Left lung (tissue), 10 donors: ENCODE measurements around the gene VSTM2B. TPM values are rescaled to one million over a fixed set of nuclear protein-coding genes. Genes with fewer than 3 reads are reported as not detected.

Experiments used
- ATAC-seq: fragments of 200-7000 bp; cut with Tn5 transposase; one replicate; pipeline ENCODE4 v1.9.1; 2020; ENCODE audit warnings: moderate library complexity
- DNase-seq, 4 donors: peaks; one replicate each; pipeline ENCODE4 v3.0.0-alpha.2; 2013 to 2020
- H3K27ac ChIP-seq, 2 donors: fragments of 200-600 bp; sonication (generic) in 1 of 2; one replicate each; pipeline versions ENCODE4 v1.5.0 to v1.8.0; 2020 to 2021
- H3K27me3 ChIP-seq, 2 donors: fragments of 200-600 bp; sonication (generic) in 1 of 2; one replicate each; pipeline versions ENCODE4 v1.5.0 to v1.8.0; 2020 to 2021
- H3K36me3 ChIP-seq, 2 donors: fragments of 200-600 bp; sonication (generic) in 1 of 2; one replicate each; pipeline versions ENCODE4 v1.5.0 to v1.8.0; 2020 to 2021
- H3K4me1 ChIP-seq, 2 donors: fragments of 200-600 bp; one replicate each; pipeline ENCODE4 v1.8.0; 2021
- H3K4me3 ChIP-seq, 2 donors: fragments of 200-600 bp; sonication (generic) in 1 of 2; one replicate each; pipeline versions ENCODE4 v1.5.0 to v1.8.0; 2020 to 2021; ENCODE audit warnings: mild to moderate bottlenecking in 1 of 2
- H3K9me3 ChIP-seq, 2 donors: fragments of 200-600 bp; sonication (generic) in 1 of 2; one replicate each; pipeline versions ENCODE4 v1.5.0 to v1.8.0; 2020 to 2021
- intact Hi-C, 2 donors: fragments of 100-400 bp; cut with DNase I; formaldehyde crosslinking; loops; one replicate each; pipeline versions ENCODE4 v1.11.2 to v1.14.2; 2022
- polyA plus RNA-seq, 6 donors: library from polyadenylated mRNA; unstranded; fragments of 120-200 nt; gene quantifications; one replicate each; pipeline ENCODE4 v1.2.1, GENCODE V29; 2013; ENCODE audit not compliant: insufficient read length in 6 of 6
- total RNA-seq, 2 donors: library from RNA; stranded (reverse); fragmentation: NEBNext Ultra II Directional; extraction: Animal tissue kit (Norgen Biotek cat#: 25700); gene quantifications; one replicate each; pipeline ENCODE4 v1.2.1, GENCODE V29; 2021
- TF ChIP-seq, protein P1 (sequence below), 2 donors: fragments of 200-600 bp; sonication (generic) in 1 of 2; IDR thresholded peaks; one replicate each; pipeline versions ENCODE4 v1.5.0 to v1.8.0; 2021; ENCODE audit warnings: antibody characterized with exemption in 2 of 2
- donor health status: DM: no; HTN: yes; CAD: no.
- donor health status: DM: no; HTN: no; CAD: no.

Gene VSTM2B
- total and polyA plus RNA-seq, 8 donors, result not detected

DNA sequence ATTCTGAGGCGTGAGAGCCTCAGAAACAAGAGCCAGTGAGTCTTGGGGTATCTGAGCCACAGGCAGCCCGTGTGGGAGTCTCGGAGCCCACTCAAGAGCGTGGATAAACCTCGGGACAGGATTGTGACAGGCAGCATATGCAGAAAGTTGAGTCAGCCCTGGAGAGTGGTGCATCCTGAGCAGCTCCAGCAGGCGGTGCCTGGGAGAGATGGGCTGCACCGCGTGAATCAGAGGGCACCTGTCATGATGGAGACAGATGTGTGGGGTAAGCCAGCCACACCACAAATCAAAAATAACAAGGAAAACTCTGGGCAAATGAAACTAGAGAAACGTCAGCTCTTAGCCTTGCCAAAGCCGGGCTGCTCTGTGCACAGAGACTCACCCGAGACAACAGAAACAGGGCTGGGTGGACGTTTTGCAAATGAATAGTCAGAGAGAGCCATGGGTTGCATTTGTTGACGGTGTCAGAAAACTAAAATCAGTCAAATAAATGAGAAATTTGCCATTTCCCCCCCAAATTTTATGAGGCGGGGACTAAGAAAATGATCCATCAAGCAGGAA is 50.3 kb downstream of the VSTM2B start:
- peaks cover 0 to 1% of the 10 kb centered on the region in 2 donors for H3K9me3 ChIP-seq

DNA sequence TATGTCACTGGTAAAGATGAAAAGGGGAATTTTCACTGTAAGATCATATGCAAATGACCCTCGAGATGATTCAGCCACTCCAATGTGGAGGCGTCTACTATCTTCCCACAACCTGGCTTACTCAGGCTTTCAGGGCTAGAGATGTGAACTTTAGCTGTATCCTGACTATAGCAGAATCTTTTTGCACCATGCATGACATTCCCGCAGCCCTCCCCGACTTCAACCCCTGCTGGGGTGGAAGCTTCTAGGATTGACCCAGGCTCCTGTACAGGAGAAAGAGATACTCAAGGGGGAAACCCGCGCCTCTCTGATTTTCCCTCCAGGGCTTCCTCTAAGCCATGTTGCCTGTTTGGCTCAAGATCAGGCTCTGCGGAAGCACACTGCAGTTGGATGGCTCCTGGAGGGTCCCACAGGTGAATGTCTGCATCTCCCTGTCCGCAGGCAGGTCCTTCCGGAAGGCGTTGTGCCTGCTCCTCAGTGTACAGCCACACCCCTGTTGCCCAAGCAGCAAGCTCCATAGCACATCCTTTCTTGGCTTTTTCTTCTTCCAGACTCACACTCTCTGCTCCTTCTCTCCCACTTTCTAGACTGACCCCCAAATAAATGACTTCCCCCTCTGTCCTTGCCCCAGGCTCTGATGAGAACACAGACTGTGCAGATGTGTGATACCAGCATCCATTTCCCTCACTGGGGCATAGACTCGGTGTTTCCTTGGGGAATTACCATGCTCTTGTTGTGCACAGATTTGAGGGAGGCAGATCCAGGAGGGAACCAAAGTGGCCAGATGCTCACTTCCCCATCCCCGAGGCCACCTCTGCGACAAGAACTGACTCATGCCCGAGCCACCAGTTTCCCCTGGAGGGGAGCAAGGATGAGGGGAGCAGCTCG is 51.2 kb downstream of the VSTM2B start:
- H3K4me3 ChIP-seq, result no peak overlapping the region
- TF ChIP-seq, protein P1, sequence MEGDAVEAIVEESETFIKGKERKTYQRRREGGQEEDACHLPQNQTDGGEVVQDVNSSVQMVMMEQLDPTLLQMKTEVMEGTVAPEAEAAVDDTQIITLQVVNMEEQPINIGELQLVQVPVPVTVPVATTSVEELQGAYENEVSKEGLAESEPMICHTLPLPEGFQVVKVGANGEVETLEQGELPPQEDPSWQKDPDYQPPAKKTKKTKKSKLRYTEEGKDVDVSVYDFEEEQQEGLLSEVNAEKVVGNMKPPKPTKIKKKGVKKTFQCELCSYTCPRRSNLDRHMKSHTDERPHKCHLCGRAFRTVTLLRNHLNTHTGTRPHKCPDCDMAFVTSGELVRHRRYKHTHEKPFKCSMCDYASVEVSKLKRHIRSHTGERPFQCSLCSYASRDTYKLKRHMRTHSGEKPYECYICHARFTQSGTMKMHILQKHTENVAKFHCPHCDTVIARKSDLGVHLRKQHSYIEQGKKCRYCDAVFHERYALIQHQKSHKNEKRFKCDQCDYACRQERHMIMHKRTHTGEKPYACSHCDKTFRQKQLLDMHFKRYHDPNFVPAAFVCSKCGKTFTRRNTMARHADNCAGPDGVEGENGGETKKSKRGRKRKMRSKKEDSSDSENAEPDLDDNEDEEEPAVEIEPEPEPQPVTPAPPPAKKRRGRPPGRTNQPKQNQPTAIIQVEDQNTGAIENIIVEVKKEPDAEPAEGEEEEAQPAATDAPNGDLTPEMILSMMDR (IDR thresholded peaks at IDR 0.05), result no peak
- intact Hi-C loops, result no loop called here
- H3K4me1 ChIP-seq, result no peaks in the 10 kb centered on the region
- DNase-seq (no peak), ATAC-seq (peak; percentile 49)
- H3K27me3 ChIP-seq, result peaks cover 0 to 73% of the 10 kb centered on the region in 2 donors
- no peaks in the 10 kb centered on the region for H3K36me3 ChIP-seq
- H3K27ac ChIP-seq, result no peak overlapping the region
- H3K9me3 ChIP-seq, result peaks cover 0 to 6% of the 10 kb centered on the region in 2 donors

More for the DNA sequence above, 50.3 kb downstream of the VSTM2B start:
- Histone ChIP-seq H3K27ac (no peak overlapping the region), H3K27me3 (peaks cover 0 to 81% of the 10 kb centered on the region in 2 donors), H3K4me3 (no peak overlapping the region), H3K36me3 (no peaks in the 10 kb centered on the region), H3K4me1 (no peaks in the 10 kb centered on the region)
- intact Hi-C loops, result no loop called here
- TF ChIP-seq, protein P1 (IDR thresholded peaks at IDR 0.05), result no peak
- no peak for DNase-seq
- ATAC-seq, result peak; percentile 49

DNA sequence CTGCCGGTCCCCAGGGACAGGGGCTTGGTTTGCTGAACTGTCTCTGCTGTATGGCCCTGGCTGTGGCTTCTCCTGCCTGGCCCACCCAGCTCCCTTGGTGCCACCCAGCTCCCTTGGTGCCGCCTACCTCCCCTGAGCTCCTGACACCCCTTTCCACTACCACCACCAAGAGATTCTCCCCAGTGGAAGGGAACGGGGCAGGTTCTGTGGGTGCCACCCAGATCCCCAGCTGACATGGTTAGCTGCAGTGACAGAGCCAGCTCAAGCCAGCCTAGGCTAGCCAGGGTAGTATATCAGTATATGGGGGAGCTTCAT is 51.8 kb downstream of the VSTM2B start:
- intact Hi-C loops, result no loop called here
- Histone ChIP-seq H3K4me3 (no peak overlapping the region), H3K36me3 (no peaks in the 10 kb centered on the region), H3K9me3 (peaks cover 0 to 6% of the 10 kb centered on the region in 2 donors), H3K27ac (no peak overlapping the region), H3K4me1 (no peaks in the 10 kb centered on the region), H3K27me3 (peaks cover 0 to 67% of the 10 kb centered on the region in 2 donors)
- DNase-seq (no peak), ATAC-seq (no peak)
- TF ChIP-seq, protein P1 (IDR thresholded peaks at IDR 0.05), result no peak

DNA sequence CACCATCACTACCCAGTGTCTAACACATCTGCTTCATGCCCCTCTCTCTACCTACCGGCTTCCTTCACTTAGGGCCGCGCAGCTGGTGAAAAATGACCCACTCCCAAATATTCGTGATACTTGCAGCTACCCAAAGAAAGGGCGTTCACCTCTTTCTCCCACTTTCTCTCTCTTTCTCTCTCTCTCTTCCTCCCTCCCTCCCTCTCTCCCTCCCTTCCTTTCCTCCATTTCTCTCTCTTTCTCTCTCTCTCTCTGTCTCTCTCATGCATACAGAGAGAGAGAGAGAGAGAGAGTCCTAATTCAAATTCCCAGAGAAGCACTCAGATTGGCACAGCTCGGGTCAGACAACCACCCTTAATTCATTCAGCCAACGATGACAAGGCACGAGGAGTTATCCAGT is 52.6 kb downstream of the VSTM2B start:
- Histone ChIP-seq H3K27me3 (peaks cover 0 to 60% of the 10 kb centered on the region in 2 donors), H3K36me3 (no peaks in the 10 kb centered on the region), H3K4me3 (no peak overlapping the region), H3K27ac (no peak overlapping the region), H3K4me1 (no peaks in the 10 kb centered on the region), H3K9me3 (peaks cover 0 to 6% of the 10 kb centered on the region in 2 donors)
- intact Hi-C loops, result no loop called here
- ATAC-seq, result no peak
- no peak for DNase-seq
- TF ChIP-seq, protein P1 (IDR thresholded peaks at IDR 0.05), result no peak

DNA sequence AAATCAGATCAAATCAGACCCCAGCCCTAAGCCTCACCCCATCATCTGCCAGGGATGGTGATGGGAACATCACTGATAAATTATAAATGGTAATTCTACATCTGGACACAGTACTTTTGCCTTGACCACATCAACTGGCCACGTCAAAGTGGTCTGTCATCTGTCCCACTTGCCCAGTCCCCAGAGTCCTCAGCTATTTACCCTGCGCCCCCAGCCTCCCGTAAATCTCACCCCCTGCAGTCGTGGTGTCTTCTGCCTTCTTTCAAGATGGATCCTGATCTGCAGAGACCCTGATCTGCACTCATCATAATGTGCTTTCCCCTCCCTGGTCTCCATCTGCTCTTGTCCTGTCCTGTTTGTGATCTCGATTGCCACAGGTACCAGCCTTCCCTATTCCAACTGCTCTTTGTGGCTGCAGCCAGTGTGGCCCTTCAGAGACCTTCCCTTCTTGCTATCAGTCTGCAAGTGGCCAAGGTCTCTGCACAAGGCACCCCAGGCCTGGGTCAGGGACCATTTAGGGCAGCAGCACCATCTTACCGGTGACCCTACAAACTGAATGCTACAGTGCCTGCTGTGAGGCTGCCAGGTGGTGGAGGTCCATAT is 53.6 kb downstream of the VSTM2B start:
- Histone ChIP-seq H3K27ac (no peak overlapping the region), H3K4me1 (no peaks in the 10 kb centered on the region), H3K27me3 (peaks cover 0 to 49% of the 10 kb centered on the region in 2 donors), H3K4me3 (no peak overlapping the region), H3K36me3 (no peaks in the 10 kb centered on the region), H3K9me3 (peaks cover 0 to 6% of the 10 kb centered on the region in 2 donors)
- DNase-seq, result no peak
- ATAC-seq, result no peak
- intact Hi-C loops, result no loop called here
- TF ChIP-seq, protein P1 (IDR thresholded peaks at IDR 0.05), result no peak
